Transverse colon (tissue), 4 donors: Measurements from ENCODE around the gene GPR141.

Experiments used
- EP300 ChIP-seq: sonication (generic); formaldehyde crosslinking; IDR thresholded peaks from one replicate; pipeline ENCODE4 v1.6.1; 2017; ENCODE audit warnings: antibody characterized with exemption, low read depth
- POLR2A ChIP-seq: fragments of 450-650 bp; IDR thresholded peaks from one replicate; pipeline ENCODE4 v1.6.1; 2016; ENCODE audit warnings: antibody characterized with exemption, mild to moderate bottlenecking, moderate library complexity
- POLR2AphosphoS5 ChIP-seq, 3 donors: sonication (generic); formaldehyde crosslinking; IDR thresholded peaks; one replicate each; pipeline ENCODE4 v1.6.1; 2016; ENCODE audit warnings: antibody characterized with exemption in 3 of 3
- TF ChIP-seq, protein P1 (sequence below), 5 experiments: fragments of 200-600 bp in 3 of 5; fragments of 450-650 bp in 2 of 5; sonication (generic) in 3 of 5; IDR thresholded peaks; 1 replicate in 2 of 5; 2 replicates in 3 of 5; pipeline ENCODE4 v1.5.1; 2016 to 2017; ENCODE audit warnings: antibody characterized with exemption in 5 of 5, inconsistent platforms in 3 of 5, mild to moderate bottlenecking in 2 of 5, moderate library complexity in 1 of 5

DNA sequence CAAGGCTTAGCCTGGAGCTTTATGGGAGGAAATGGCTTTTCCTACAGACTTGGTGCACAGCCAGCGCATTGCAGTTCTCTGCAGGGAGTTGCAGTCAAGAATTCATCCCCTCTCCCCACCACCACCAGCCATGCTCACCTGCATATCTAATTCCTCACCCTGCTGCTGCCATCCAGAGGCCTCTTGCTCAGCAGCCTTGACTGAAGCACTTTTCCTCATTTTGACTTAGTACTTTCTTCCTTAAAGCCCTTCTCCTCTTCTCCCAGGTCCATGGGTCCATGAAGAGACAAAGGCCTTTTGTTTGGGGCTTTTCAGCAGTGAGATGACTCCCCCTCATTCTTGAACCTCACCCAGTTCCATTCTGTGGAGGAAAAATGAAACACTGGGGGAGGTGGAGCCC lies 39.7 kb upstream of the GPR141 start:
- TF ChIP-seq, protein P1, sequence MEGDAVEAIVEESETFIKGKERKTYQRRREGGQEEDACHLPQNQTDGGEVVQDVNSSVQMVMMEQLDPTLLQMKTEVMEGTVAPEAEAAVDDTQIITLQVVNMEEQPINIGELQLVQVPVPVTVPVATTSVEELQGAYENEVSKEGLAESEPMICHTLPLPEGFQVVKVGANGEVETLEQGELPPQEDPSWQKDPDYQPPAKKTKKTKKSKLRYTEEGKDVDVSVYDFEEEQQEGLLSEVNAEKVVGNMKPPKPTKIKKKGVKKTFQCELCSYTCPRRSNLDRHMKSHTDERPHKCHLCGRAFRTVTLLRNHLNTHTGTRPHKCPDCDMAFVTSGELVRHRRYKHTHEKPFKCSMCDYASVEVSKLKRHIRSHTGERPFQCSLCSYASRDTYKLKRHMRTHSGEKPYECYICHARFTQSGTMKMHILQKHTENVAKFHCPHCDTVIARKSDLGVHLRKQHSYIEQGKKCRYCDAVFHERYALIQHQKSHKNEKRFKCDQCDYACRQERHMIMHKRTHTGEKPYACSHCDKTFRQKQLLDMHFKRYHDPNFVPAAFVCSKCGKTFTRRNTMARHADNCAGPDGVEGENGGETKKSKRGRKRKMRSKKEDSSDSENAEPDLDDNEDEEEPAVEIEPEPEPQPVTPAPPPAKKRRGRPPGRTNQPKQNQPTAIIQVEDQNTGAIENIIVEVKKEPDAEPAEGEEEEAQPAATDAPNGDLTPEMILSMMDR (IDR thresholded peaks at IDR 0.05) = no peak
- TF ChIP-seq POLR2AphosphoS5 (IDR thresholded peaks at IDR 0.05) (no peak), POLR2A (no peak), EP300 (no peak)
